Skeletal muscle tissue (tissue), 4 donors: Measurements from ENCODE around the gene NUDT14. TPM values are rescaled to one million over a fixed set of nuclear protein-coding genes. Genes with fewer than 3 reads are reported as not detected.

Source experiments
- H3K27ac ChIP-seq: one replicate; pipeline ENCODE4 v1.7.0; 2013; ENCODE audit warnings: mild to moderate bottlenecking, low read depth, low read length, inconsistent platforms
- H3K27me3 ChIP-seq, 3 donors: one replicate each; pipeline ENCODE4 v1.7.0; 2013; ENCODE audit warnings: low read length in 3 of 3; ENCODE audit not compliant: control insufficient read depth in 3 of 3, insufficient read depth in 3 of 3
- H3K36me3 ChIP-seq, 3 donors: one replicate each; pipeline ENCODE4 v1.7.0; 2013; ENCODE audit warnings: low read length in 3 of 3; ENCODE audit not compliant: control insufficient read depth in 3 of 3, insufficient read depth in 3 of 3
- H3K4me1 ChIP-seq, 3 donors: one replicate each; pipeline ENCODE4 v1.7.0; 2013; ENCODE audit warnings: low read length in 3 of 3, mild to moderate bottlenecking in 3 of 3; ENCODE audit not compliant: control insufficient read depth in 3 of 3, insufficient read depth in 3 of 3
- H3K4me3 ChIP-seq, 3 donors: one replicate each; pipeline ENCODE4 v1.7.0; 2013; ENCODE audit warnings: low read length in 3 of 3
- H3K9ac ChIP-seq, 3 donors: one replicate each; pipeline ENCODE4 v1.7.0; 2013; ENCODE audit warnings: low read length in 3 of 3, mild to moderate bottlenecking in 3 of 3, moderate library complexity in 2 of 3, low read depth in 1 of 3
- H3K9me3 ChIP-seq, 3 donors: one replicate each; pipeline ENCODE4 v1.7.0; 2013; ENCODE audit warnings: low read length in 3 of 3; ENCODE audit not compliant: control insufficient read depth in 3 of 3
- total RNA-seq: library from RNA; depleted of rRNA; stranded (reverse); fragments of >200 nt; gene quantifications from one replicate; pipeline ENCODE4 v1.2.3, GENCODE V29; 2014
- donor health status: Osteomylitis.

NUDT14 gene
- total RNA-seq, 1 donor from 2014 or later = 17.2 TPM

GRCh38 chr14:105212541-105213300, 31.6 kb upstream of the NUDT14 start:
- no peak overlapping the region for H3K9ac ChIP-seq
- H3K9me3 ChIP-seq = no peaks in the 10 kb centered on the region
- peaks cover 9 to 29% (median 13%) of the 10 kb centered on the region in 3 donors for H3K4me1 ChIP-seq
- no peaks in the 10 kb centered on the region for H3K27me3 ChIP-seq
- peaks cover 22 to 36% (median 35%) of the 10 kb centered on the region in 3 donors for H3K36me3 ChIP-seq
- no peak overlapping the region for H3K27ac ChIP-seq
- H3K4me3 ChIP-seq = no peak overlapping the region

GRCh38 chr14:105211758-105212089, 30.6 kb upstream of the NUDT14 start:
- H3K4me3 ChIP-seq = no peak overlapping the region
- H3K27ac ChIP-seq = no peak overlapping the region
- peaks cover 9 to 39% (median 13%) of the 10 kb centered on the region in 3 donors for H3K4me1 ChIP-seq
- H3K9me3 ChIP-seq = no peaks in the 10 kb centered on the region
- peaks cover 13 to 29% (median 26%) of the 10 kb centered on the region in 3 donors for H3K36me3 ChIP-seq
- no peaks in the 10 kb centered on the region for H3K27me3 ChIP-seq
- no peak overlapping the region for H3K9ac ChIP-seq

- H3K9me3 ChIP-seq = no peaks in the 10 kb centered on the region
- H3K9ac ChIP-seq = no peak overlapping the region
- H3K36me3 ChIP-seq = peaks cover 13 to 26% (median 25%) of the 10 kb centered on the region in 3 donors
- no peak overlapping the region for H3K4me3 ChIP-seq
- no peak overlapping the region for H3K27ac ChIP-seq
- peaks cover 9 to 38% (median 12%) of the 10 kb centered on the region in 3 donors for H3K4me1 ChIP-seq
- H3K27me3 ChIP-seq = no peaks in the 10 kb centered on the region
Measured at GRCh38 chr14:105211086-105211757, 30.1 kb upstream of the NUDT14 start.

- Histone ChIP-seq H3K9me3 (no peaks in the 10 kb centered on the region), H3K9ac (no peak overlapping the region), H3K27me3 (no peaks in the 10 kb centered on the region), H3K4me3 (no peak overlapping the region), H3K4me1 (peaks cover 13 to 38% (median 16%) of the 10 kb centered on the region in 3 donors), H3K36me3 (peaks cover 13 to 22% (median 18%) of the 10 kb centered on the region in 3 donors), H3K27ac (no peak overlapping the region)
Measured at GRCh38 chr14:105210266-105211025, 29.3 kb upstream of the NUDT14 start.

- no peak overlapping the region for H3K27ac ChIP-seq
- no peak overlapping the region for H3K9ac ChIP-seq
- no peaks in the 10 kb centered on the region for H3K9me3 ChIP-seq
- peaks cover 12 to 17% (median 13%) of the 10 kb centered on the region in 3 donors for H3K36me3 ChIP-seq
- no peaks in the 10 kb centered on the region for H3K27me3 ChIP-seq
- H3K4me3 ChIP-seq = no peak overlapping the region
- H3K4me1 ChIP-seq = peaks cover 20 to 40% (median 24%) of the 10 kb centered on the region in 3 donors
Measured at GRCh38 chr14:105209646-105210045, 28.5 kb upstream of the NUDT14 start.

GRCh38 chr14:105209091-105209490, 28.0 kb upstream of the NUDT14 start:
- Histone ChIP-seq H3K4me1 (peaks cover 26 to 40% (median 29%) of the 10 kb centered on the region in 3 donors), H3K36me3 (peaks cover 12 to 15% (median 13%) of the 10 kb centered on the region in 3 donors), H3K27me3 (no peaks in the 10 kb centered on the region), H3K9ac (no peak overlapping the region), H3K4me3 (no peak overlapping the region), H3K27ac (no peak overlapping the region), H3K9me3 (no peaks in the 10 kb centered on the region)

GRCh38 chr14:105208738-105209075, 27.6 kb upstream of the NUDT14 start:
- H3K9me3 ChIP-seq = no peaks in the 10 kb centered on the region
- no peak overlapping the region for H3K27ac ChIP-seq
- H3K27me3 ChIP-seq = no peaks in the 10 kb centered on the region
- H3K4me3 ChIP-seq = no peak overlapping the region
- H3K4me1 ChIP-seq = peaks cover 26 to 40% (median 29%) of the 10 kb centered on the region in 3 donors
- H3K9ac ChIP-seq = no peak overlapping the region
- H3K36me3 ChIP-seq = peaks cover 12 to 15% (median 13%) of the 10 kb centered on the region in 3 donors

- peaks cover 12 to 15% (median 13%) of the 10 kb centered on the region in 3 donors for H3K36me3 ChIP-seq
- no peak overlapping the region for H3K4me3 ChIP-seq
- H3K9me3 ChIP-seq = no peaks in the 10 kb centered on the region
- peaks cover 22 to 38% (median 26%) of the 10 kb centered on the region in 3 donors for H3K4me1 ChIP-seq
- H3K27me3 ChIP-seq = no peaks in the 10 kb centered on the region
- H3K27ac ChIP-seq = no peak overlapping the region
- no peak overlapping the region for H3K9ac ChIP-seq
Measured at GRCh38 chr14:105207996-105208737, 27.1 kb upstream of the NUDT14 start.

- peaks cover 12 to 13% (median 13%) of the 10 kb centered on the region in 3 donors for H3K36me3 ChIP-seq
- H3K9ac ChIP-seq = no peak overlapping the region
- no peaks in the 10 kb centered on the region for H3K27me3 ChIP-seq
- H3K4me3 ChIP-seq = no peak overlapping the region
- H3K9me3 ChIP-seq = no peaks in the 10 kb centered on the region
- no peak overlapping the region for H3K27ac ChIP-seq
- H3K4me1 ChIP-seq = peaks cover 25 to 44% (median 33%) of the 10 kb centered on the region in 3 donors
Measured at GRCh38 chr14:105207460-105207901, 26.4 kb upstream of the NUDT14 start.
